ENCODE measurements around the gene ZSCAN31.
A peak's percentile ranks its signal among the peaks of the same experiment; 100 is the strongest.
"Not testable (repeated sequence)": the region's sequence is repeated elsewhere in the genome, so short reads cannot be mapped to it uniquely, and the experiment has no call there.

ZSCAN31 gene

DNA sequence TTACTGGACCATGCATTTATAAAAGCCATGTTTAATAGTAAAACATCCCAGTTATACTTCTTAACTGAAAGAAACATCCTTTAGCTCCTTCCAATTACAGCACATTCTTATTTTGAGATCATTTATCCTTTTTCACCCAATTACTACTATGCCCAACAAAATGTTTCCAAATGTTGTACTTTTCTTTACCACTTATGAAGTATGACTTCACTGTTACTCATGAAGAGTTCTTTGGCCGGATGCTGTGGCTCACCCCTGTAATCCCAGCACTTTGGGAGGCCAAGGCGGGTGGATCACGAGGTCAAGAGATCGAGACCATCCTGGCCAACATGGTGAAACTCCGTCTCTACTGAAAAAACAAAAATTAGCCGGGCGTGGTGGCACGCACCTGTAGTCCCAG, 18.1 kb downstream of the ZSCAN31 start:
- not testable (repeated sequence) for DNase-seq (ENCODE audit: low read depth in 2 of 2)

- DNase-seq (ENCODE audit: low read depth in 2 of 2) = no peak
These were observed 20.3 kb downstream of the ZSCAN31 start for GRCh38 chr6:28315628-28316027.

DNA sequence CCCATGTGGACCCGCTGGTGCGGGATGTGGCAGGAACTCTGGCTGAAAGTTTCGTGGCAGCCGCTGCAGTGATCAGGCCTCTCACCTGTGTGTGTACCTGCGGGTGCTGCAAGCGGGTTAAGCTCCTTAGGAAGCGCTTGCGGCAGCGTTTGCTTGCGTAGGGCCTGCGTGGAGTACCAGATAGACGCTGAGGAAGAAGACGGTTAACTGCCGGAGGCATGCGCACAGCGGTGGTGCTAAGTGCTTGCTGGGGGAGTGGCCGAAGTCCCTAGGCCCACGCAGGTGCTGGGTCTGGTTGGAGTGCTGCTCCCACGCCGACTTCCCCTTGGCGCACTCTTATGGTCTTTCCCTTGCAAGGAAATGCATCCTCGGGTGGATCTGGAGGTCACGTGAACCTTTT, 23.0 kb downstream of the ZSCAN31 start:
- DNase-seq (ENCODE audit: low read depth in 2 of 2) = no peak

GRCh38 chr6:28311139-28311823, 24.7 kb downstream of the ZSCAN31 start:
- no peak for DNase-seq (ENCODE audit: low read depth in 2 of 2)

- DNase-seq (ENCODE audit: low read depth in 2 of 2) = not testable (repeated sequence)
These were observed 29.6 kb downstream of the ZSCAN31 start for GRCh38 chr6:28306363-28306762.

GRCh38 chr6:28303570-28303969, 32.4 kb downstream of the ZSCAN31 start:
- DNase-seq (ENCODE audit: low read depth in 2 of 2) = no peak

DNA sequence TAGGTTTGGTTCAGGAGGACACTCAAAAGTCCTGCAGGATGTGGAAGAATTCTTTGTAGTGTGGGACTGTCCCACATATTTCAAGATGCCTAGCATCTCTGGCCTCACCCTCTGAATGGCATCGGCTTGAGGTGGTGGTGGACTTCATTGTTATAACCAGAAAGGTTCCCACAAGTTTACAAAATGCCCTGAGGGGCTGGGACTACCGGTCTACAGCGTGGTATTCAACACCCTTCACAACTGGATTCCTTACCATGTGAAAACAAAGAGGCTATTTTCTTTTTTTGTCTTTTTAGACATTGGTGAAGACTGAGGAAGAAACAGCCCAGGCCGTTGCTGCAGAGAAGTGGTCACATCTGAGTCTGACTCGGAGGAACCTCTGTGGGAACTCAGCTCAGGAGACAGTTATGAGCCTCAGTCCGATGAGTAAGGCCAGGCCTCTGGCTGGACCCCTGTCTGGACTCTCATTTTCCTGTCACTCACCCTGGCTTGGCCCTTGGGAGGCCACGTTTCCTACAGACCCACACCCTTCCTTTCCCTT, 39.4 kb downstream of the ZSCAN31 start:
- no peak for DNase-seq (ENCODE audit: low read depth in 2 of 2)

GRCh38 chr6:28295326-28295725, 40.6 kb downstream of the ZSCAN31 start:
- no peak for DNase-seq (ENCODE audit: low read depth in 2 of 2)

GRCh38 chr6:28291573-28291972, 44.4 kb downstream of the ZSCAN31 start:
- DNase-seq (ENCODE audit: low read depth in 2 of 2) = no peak

DNA sequence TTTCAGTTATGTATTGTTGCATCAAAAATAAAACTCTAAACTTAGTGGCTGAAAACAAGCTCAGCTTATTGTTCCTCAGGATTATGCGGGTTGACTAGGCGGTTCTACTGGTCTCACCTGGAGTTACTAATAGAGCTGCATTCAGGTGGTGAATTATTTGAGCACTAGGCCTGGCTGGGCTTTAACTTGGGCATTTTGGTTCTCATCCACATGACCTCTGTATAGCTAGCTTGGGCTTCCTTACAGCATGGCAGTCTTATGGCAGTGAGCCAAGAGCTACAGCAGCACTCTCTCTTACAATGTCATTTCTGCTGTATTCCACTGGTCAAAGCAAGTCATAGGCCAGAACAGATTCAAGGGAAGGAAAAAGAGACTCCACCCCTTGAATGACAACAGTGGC, 53.0 kb downstream of the ZSCAN31 start:
- DNase-seq (ENCODE audit: low read depth in 2 of 2) = no peak

GRCh38 chr6:28281288-28282064, 54.5 kb downstream of the ZSCAN31 start, which contains the start of gene PGBD1:
Gene PGBD1 (plus strand): TSS chr6:28281572. CDS start chr6:28283814, 2,242 bp downstream.
- peak; percentile 12 to 47 for DNase-seq (ENCODE audit: low read depth in 2 of 2)

GRCh38 chr6:28280595-28281287, 55.2 kb downstream of the ZSCAN31 start:
- DNase-seq (ENCODE audit: low read depth in 2 of 2) = no peak

DNA sequence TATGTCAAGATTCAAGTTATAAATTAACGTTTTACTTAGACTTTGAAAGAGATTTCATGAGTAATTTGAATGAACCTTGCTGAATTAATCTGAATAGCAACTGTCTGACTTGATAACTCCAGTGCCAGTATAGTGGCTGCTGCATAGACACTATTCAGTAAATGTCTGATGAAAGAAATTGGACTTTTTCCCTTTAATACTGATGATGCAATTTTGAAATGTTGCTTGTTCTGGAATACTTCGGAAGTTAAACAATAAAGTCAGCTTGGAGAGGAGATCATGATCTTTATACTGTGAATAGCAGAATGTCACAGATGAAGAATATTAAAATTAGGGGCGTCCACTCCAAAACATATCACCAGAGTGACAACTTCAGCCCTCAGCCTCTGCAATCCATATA, 58.2 kb downstream of the ZSCAN31 start:
- DNase-seq (ENCODE audit: low read depth in 2 of 2) = no peak

- no peak for DNase-seq (ENCODE audit: low read depth in 2 of 2)
These were observed 61.1 kb downstream of the ZSCAN31 start for GRCh38 chr6:28274888-28275287.
